Smooth muscle cell of the brain vasculature (primary cell): Measurements from ENCODE around the gene UBASH3B.

ENCODE experiments used
- DNase-seq: peaks from one replicate; pipeline ENCODE4 v3.0.0-alpha.2; 2012; ENCODE audit warnings: low read depth, low spot score

The UBASH3B gene

GRCh38 chr11:122677256-122677655 is 21.7 kb downstream of the UBASH3B start:
- DNase-seq = no peak

GRCh38 chr11:122678406-122678805 is 22.9 kb downstream of the UBASH3B start:
- DNase-seq = no peak

- no peak for DNase-seq
These were observed 23.9 kb downstream of the UBASH3B start for GRCh38 chr11:122679466-122679865.

- no peak for DNase-seq
These were observed 25.5 kb downstream of the UBASH3B start for GRCh38 chr11:122681070-122681469.

- no peak for DNase-seq
These were observed 26.2 kb downstream of the UBASH3B start for GRCh38 chr11:122681735-122682134.

GRCh38 chr11:122682464-122682863 is 26.9 kb downstream of the UBASH3B start:
- no peak for DNase-seq

GRCh38 chr11:122685041-122685440 is 29.5 kb downstream of the UBASH3B start:
- DNase-seq = no peak

GRCh38 chr11:122686111-122686510 is 30.6 kb downstream of the UBASH3B start:
- DNase-seq = no peak

GRCh38 chr11:122690384-122690783 is 34.9 kb downstream of the UBASH3B start:
- DNase-seq = no peak

GRCh38 chr11:122690801-122691548 is 35.5 kb downstream of the UBASH3B start:
- DNase-seq = no peak

- DNase-seq = no peak
These were observed 36.1 kb downstream of the UBASH3B start for GRCh38 chr11:122691549-122692150.

GRCh38 chr11:122692444-122692843 is 36.9 kb downstream of the UBASH3B start:
- no peak for DNase-seq

- DNase-seq = no peak
These were observed 39.6 kb downstream of the UBASH3B start for GRCh38 chr11:122695076-122695615.

- no peak for DNase-seq
These were observed 41.1 kb downstream of the UBASH3B start for GRCh38 chr11:122696662-122697061.

GRCh38 chr11:122697636-122698167 is 42.2 kb downstream of the UBASH3B start:
- no peak for DNase-seq

- no peak for DNase-seq
These were observed 42.9 kb downstream of the UBASH3B start for GRCh38 chr11:122698392-122698791.

GRCh38 chr11:122700666-122701065 is 45.1 kb downstream of the UBASH3B start:
- DNase-seq = no peak

- DNase-seq = no peak
These were observed 45.6 kb downstream of the UBASH3B start for GRCh38 chr11:122701143-122701542.

GRCh38 chr11:122703541-122704272 is 48.2 kb downstream of the UBASH3B start:
- DNase-seq = no peak

GRCh38 chr11:122705396-122705795 is 49.9 kb downstream of the UBASH3B start:
- no peak for DNase-seq

- no peak for DNase-seq
These were observed 51.0 kb downstream of the UBASH3B start for GRCh38 chr11:122706291-122707088.
